ENCODE data around the gene HTR1B.

Gene HTR1B

DNA sequence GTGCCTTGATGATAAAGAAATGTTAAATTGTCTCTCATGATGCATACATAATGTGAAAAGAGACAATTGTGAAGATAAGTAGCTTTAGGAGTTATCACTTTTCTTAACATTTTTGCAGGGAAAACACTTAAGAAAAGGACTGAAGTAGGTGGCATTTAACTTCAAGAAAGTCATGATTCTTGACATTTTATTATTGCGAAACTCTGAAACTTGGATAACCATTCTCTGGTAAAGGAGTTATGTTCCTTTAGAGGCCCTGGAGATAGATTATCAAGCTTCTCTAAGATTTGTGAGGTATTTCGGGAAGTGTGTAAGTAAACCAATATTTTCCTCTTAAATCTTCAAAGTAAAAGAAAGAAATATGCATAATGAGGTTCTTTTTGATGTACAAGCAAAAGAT is 38.5 kb downstream of the HTR1B start:
- no peak overlapping the region for H3K27ac ChIP-seq (ENCODE audit: low read length)
- H3K4me1 ChIP-seq (ENCODE audit: insufficient read depth, low read length): no peaks in the 10 kb centered on the region
- H3K27me3 ChIP-seq (ENCODE audit: insufficient read depth, low read length): no peaks in the 10 kb centered on the region
- no peaks in the 10 kb centered on the region for H3K36me3 ChIP-seq (ENCODE audit: insufficient read depth, low read depth, low read length)
- no peaks in the 10 kb centered on the region for H3K9me3 ChIP-seq (ENCODE audit: insufficient read depth, low read depth, low read length)
- no peak overlapping the region for H3K4me3 ChIP-seq (ENCODE audit: low read length)
- H3K9ac ChIP-seq (ENCODE audit: low read depth, low read length): no peak overlapping the region

DNA sequence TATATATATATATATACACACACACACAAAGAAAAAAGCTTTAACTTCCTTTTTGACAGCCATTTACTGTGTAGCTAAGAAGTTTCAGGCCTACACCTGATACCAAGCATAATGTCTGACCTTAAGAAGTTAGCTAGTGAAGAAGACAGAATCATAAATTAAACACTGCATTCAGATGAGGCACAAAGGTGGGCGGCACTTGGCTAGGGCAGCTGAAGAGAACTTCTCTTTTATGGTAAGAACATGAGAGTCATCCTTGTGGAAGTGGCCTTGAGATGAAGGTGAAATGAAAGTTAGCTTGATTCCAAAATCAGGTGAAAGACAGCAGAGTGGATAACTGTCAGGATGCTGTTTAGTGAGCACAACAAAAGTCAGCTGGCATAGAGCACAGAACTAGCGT is 46.5 kb downstream of the HTR1B start:
- no peak overlapping the region for H3K4me3 ChIP-seq (ENCODE audit: low read length)
- H3K9me3 ChIP-seq (ENCODE audit: insufficient read depth, low read depth, low read length): no peaks in the 10 kb centered on the region
- no peaks in the 10 kb centered on the region for H3K27me3 ChIP-seq (ENCODE audit: insufficient read depth, low read length)
- no peak overlapping the region for H3K27ac ChIP-seq (ENCODE audit: low read length)
- no peak overlapping the region for H3K9ac ChIP-seq (ENCODE audit: low read depth, low read length)
- no peaks in the 10 kb centered on the region for H3K36me3 ChIP-seq (ENCODE audit: insufficient read depth, low read depth, low read length)
- H3K4me1 ChIP-seq (ENCODE audit: insufficient read depth, low read length): no peaks in the 10 kb centered on the region

DNA sequence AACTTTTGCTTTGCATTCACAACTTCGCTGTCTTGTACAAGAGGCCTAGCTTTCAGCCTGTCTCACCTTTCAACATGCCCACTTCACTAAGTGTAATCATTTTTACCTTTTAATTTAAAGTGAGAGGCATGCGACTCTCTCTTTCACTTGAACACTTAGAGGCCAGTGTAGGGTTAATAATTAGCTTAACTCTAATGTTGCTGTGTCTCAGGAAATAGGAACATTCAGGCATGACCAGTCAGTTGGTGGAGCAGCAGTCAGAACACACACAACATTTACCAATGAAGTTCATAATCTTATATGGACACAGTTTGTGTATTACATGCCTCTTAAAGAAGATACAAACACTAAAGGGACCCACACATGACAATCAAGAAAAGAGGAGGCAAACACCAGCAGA is 47.6 kb downstream of the HTR1B start:
- Histone ChIP-seq H3K27me3 (ENCODE audit: insufficient read depth, low read length) (no peaks in the 10 kb centered on the region), H3K4me3 (ENCODE audit: low read length) (no peak overlapping the region), H3K36me3 (ENCODE audit: insufficient read depth, low read depth, low read length) (no peaks in the 10 kb centered on the region), H3K9ac (ENCODE audit: low read depth, low read length) (no peak overlapping the region), H3K9me3 (ENCODE audit: insufficient read depth, low read depth, low read length) (no peaks in the 10 kb centered on the region), H3K27ac (ENCODE audit: low read length) (no peak overlapping the region), H3K4me1 (ENCODE audit: insufficient read depth, low read length) (no peaks in the 10 kb centered on the region)
